WERI-Rb-1 (cell line): ENCODE results near the gene IL1RAPL1.

Source experiments
- DNase-seq: peaks from one replicate; pipeline ENCODE4 v3.0.0-alpha.2; 2020
- H3K27ac ChIP-seq: fragments of 250-450 bp; sonication (Bioruptor Pico); 2 replicates; pipeline ENCODE4 v1.5.1; 2020; ENCODE audit warnings: mild to moderate bottlenecking, moderate library complexity
- H3K27me3 ChIP-seq: fragments of 250-450 bp; sonication (Bioruptor Pico); 2 replicates; pipeline ENCODE4 v1.5.1; 2021; ENCODE audit warnings: mild to moderate bottlenecking, low read depth, moderate library complexity; ENCODE audit not compliant: insufficient read depth, severe bottlenecking
- H3K36me3 ChIP-seq: fragments of 250-450 bp; sonication (Bioruptor Pico); 2 replicates; pipeline ENCODE4 v1.5.1; 2020; ENCODE audit warnings: mild to moderate bottlenecking, moderate library complexity
- H3K4me3 ChIP-seq: 2 replicates; pipeline ENCODE4 v1.5.1; 2011; ENCODE audit warnings: low read depth, mild to moderate bottlenecking, control low read depth, low read length
- H3K9me3 ChIP-seq: fragments of 250-450 bp; sonication (Bioruptor Pico); 2 replicates; pipeline ENCODE4 v1.5.1; 2021; ENCODE audit warnings: mild to moderate bottlenecking, moderate library complexity; ENCODE audit not compliant: severe bottlenecking
- TF ChIP-seq, protein P1 (sequence below): IDR thresholded peaks from 2 replicates; pipeline ENCODE4 v1.5.1; 2011; ENCODE audit warnings: low read depth, mild to moderate bottlenecking, control low read depth, inconsistent platforms, low read length

IL1RAPL1 gene

DNA sequence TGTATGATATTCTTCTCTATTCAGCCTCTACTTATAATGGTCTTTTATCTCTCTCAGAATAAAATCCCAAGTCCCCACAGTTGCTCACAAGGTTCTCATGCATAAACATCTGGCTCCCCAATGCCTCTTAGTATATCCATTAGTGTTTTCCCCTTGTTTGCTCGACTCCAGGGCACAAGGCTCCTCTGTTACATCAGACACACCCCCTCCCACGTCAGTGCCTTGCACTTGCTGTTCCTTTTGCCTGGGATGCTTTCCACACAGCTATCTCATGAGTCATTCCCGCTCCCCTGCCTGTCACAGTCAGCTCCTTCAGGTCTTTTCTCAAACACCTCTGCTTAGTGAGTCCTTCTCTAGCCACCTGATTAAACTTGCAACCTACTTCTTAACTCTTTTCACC lies 260.2 kb downstream of the IL1RAPL1 start:
- DNase-seq: no peak
- Histone ChIP-seq H3K9me3 (no peaks in the 10 kb centered on the region), H3K27ac (no peak overlapping the region), H3K36me3 (no peaks in the 10 kb centered on the region), H3K27me3 (no peaks in the 10 kb centered on the region), H3K4me3 (no peak overlapping the region)
- TF ChIP-seq, protein P1, sequence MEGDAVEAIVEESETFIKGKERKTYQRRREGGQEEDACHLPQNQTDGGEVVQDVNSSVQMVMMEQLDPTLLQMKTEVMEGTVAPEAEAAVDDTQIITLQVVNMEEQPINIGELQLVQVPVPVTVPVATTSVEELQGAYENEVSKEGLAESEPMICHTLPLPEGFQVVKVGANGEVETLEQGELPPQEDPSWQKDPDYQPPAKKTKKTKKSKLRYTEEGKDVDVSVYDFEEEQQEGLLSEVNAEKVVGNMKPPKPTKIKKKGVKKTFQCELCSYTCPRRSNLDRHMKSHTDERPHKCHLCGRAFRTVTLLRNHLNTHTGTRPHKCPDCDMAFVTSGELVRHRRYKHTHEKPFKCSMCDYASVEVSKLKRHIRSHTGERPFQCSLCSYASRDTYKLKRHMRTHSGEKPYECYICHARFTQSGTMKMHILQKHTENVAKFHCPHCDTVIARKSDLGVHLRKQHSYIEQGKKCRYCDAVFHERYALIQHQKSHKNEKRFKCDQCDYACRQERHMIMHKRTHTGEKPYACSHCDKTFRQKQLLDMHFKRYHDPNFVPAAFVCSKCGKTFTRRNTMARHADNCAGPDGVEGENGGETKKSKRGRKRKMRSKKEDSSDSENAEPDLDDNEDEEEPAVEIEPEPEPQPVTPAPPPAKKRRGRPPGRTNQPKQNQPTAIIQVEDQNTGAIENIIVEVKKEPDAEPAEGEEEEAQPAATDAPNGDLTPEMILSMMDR: no peak

GRCh38 chrX:28848707-28849106 lies 261.5 kb downstream of the IL1RAPL1 start:
- TF ChIP-seq, protein P1: no peak
- no peaks in the 10 kb centered on the region for H3K27me3 ChIP-seq
- DNase-seq: no peak
- H3K4me3 ChIP-seq: no peak overlapping the region
- H3K36me3 ChIP-seq: no peaks in the 10 kb centered on the region
- H3K27ac ChIP-seq: no peak overlapping the region
- H3K9me3 ChIP-seq: no peaks in the 10 kb centered on the region

DNA sequence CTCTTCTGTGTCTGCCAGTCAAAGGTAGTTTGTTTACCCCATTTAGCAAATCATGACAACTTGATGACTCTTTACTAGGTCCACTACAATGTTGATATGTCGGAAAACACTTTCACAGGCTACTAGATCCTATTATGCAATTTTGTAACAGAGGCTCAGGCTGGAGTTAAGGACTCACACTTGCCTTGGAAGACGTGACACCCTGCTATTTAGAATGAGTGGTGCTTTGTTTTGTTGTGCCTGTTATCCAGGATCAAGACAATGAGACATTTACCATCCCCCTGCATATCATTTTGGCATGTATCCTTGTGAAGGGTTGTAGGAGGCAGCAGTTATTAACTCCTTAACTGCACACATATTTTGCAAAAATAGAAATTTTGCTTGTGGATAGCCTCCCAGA lies 263.7 kb downstream of the IL1RAPL1 start:
- Histone ChIP-seq H3K9me3 (no peaks in the 10 kb centered on the region), H3K27me3 (no peaks in the 10 kb centered on the region), H3K27ac (no peak overlapping the region), H3K36me3 (no peaks in the 10 kb centered on the region), H3K4me3 (no peak overlapping the region)
- no peak for DNase-seq
- TF ChIP-seq, protein P1: no peak

DNA sequence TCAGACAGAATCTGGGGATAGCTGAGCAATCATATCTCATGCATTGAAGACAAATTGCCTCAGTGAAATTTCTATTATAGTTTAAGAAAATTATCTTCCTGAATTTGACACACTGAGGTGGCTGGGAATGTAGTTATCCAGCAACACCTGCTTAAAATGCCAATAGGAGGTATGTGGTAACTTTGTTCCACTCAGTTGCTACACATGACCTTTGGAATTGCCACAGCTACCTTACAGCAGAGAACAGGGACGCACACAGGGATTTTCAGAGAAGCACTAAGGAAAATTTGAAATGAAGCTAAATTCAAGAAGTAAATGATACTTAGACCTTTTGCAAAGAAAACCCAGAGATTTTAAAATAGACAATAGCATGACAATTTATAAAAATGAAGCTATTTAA lies 264.6 kb downstream of the IL1RAPL1 start:
- no peaks in the 10 kb centered on the region for H3K9me3 ChIP-seq
- no peak for DNase-seq
- TF ChIP-seq, protein P1: no peak
- H3K36me3 ChIP-seq: no peaks in the 10 kb centered on the region
- no peak overlapping the region for H3K27ac ChIP-seq
- no peaks in the 10 kb centered on the region for H3K27me3 ChIP-seq
- no peak overlapping the region for H3K4me3 ChIP-seq

DNA sequence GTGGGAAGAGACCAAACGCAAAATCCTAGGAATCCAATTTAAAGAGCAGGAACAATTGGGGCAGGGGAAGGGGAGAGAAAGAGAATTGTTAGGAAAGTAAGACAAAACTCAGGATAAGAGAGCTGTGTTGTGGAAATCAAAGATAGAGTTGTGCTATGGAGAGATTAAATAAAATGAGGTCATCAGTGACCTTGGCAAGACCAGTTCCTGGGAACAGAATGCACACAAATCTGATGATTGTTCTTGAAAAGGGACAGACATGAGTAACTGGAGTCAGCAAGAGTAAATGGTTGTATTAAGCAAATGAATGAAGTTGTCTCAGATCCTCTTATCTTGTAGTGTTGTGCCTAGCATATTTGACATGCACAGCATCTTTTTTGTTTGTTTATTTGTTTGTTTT lies 267.4 kb downstream of the IL1RAPL1 start:
- H3K9me3 ChIP-seq: no peaks in the 10 kb centered on the region
- no peak overlapping the region for H3K4me3 ChIP-seq
- no peak overlapping the region for H3K27ac ChIP-seq
- H3K27me3 ChIP-seq: no peaks in the 10 kb centered on the region
- H3K36me3 ChIP-seq: no peaks in the 10 kb centered on the region
- TF ChIP-seq, protein P1: no peak
- DNase-seq: no peak

DNA sequence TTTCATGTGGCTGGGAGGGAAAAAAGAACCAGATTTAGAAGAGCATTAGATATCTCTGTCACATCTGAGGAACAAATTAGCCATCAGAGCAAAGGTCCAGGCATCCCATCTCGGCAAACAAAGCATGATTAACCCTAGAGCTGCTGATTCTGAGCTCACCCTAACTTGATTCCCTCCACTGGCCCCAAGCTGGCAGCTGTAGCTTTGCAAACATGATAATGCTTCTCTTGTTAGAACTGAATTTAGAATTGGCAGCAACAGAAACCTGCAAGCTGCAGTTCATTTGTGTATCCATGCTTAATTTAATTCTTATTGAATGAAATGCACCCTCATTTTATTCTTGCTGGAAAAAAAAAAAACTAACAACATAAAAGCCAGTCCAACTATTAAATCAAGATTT lies 289.2 kb downstream of the IL1RAPL1 start:
- no peaks in the 10 kb centered on the region for H3K27me3 ChIP-seq
- H3K27ac ChIP-seq: no peak overlapping the region
- no peak for DNase-seq
- TF ChIP-seq, protein P1: no peak
- H3K4me3 ChIP-seq: no peak overlapping the region
- no peaks in the 10 kb centered on the region for H3K36me3 ChIP-seq
- no peaks in the 10 kb centered on the region for H3K9me3 ChIP-seq
